Left cardiac atrium (tissue), 4 donors: ENCODE measurements around the gene NOS2. TPM values are rescaled to one million over a fixed set of nuclear protein-coding genes. Genes with fewer than 3 reads are reported as not detected.
"Not testable (repeated sequence)": the region's sequence is repeated elsewhere in the genome, so short reads cannot be mapped to it uniquely, and the experiment has no call there.

Experiments
- ATAC-seq, 2 donors: fragments of 200-7000 bp; cut with Tn5 transposase; one replicate each; pipeline ENCODE4 v1.9.1; 2020; ENCODE audit warnings: mild to moderate bottlenecking in 2 of 2, moderate library complexity in 2 of 2
- DNase-seq: peaks from one replicate; pipeline ENCODE4 v3.0.0-alpha.2; 2020
- intact Hi-C, 2 donors: fragments of 100-400 bp; cut with DNase I; formaldehyde crosslinking; loops; one replicate each; pipeline versions ENCODE4 v1.14.1 to v1.15.1; 2022 to 2023
- total RNA-seq, 2 donors: library from RNA; stranded (reverse); fragmentation: NEBNext Ultra II Directional; extraction: Animal tissue kit (Norgen Biotek cat#: 25700); gene quantifications; one replicate each; pipeline ENCODE4 v1.2.1, GENCODE V29; 2021
- donor health status: DM: no; HTN: yes; CAD: no.
- donor health status: DM: no; HTN: yes; CAD: no; lungs with severe emphysema.
- donor health status: DM: yes; HTN: yes; CAD: no.
- donor health status: Dilated cardiomyopathy.

The NOS2 gene
- total RNA-seq, 2 donors from 2014 or later = 0.05 TPM; not detected in 1

- peak in 1 of 2 donors; percentile 70 for ATAC-seq
These were observed 23.9 kb upstream of the NOS2 start for GRCh38 chr17:27824176-27824715.

GRCh38 chr17:27822108-27822507 lies 21.8 kb upstream of the NOS2 start:
- intact Hi-C loops, ATAC-seq, DNase-seq: not testable (repeated sequence)

More at GRCh38 chr17:27824176-27824715, 23.9 kb upstream of the NOS2 start:
- no peak for DNase-seq
- intact Hi-C loops = no loop called here

- no peak for ATAC-seq
- intact Hi-C loops = no loop called here
These were observed 21.0 kb upstream of the NOS2 start for GRCh38 chr17:27821318-27821717.

GRCh38 chr17:27819145-27819544 lies 18.8 kb upstream of the NOS2 start:
- intact Hi-C loops = no loop called here
- ATAC-seq = no peak
- no peak for DNase-seq

More at GRCh38 chr17:27821318-27821717, 21.0 kb upstream of the NOS2 start:
- no peak for DNase-seq

- DNase-seq (peak; percentile 36), ATAC-seq (peak; percentile 73 to 87)
- intact Hi-C loops = no loop called here
These were observed 18.2 kb upstream of the NOS2 start for GRCh38 chr17:27818401-27819105.

- ATAC-seq = peak in 1 of 2 donors; percentile 75
- intact Hi-C loops = no loop called here
- no peak for DNase-seq
These were observed 17.4 kb upstream of the NOS2 start for GRCh38 chr17:27817731-27818130.

- intact Hi-C loops = no loop called here
- ATAC-seq = no peak
- DNase-seq = no peak
These were observed 16.6 kb upstream of the NOS2 start for GRCh38 chr17:27816946-27817345.

- no peak for ATAC-seq
- intact Hi-C loops = no loop called here
- no peak for DNase-seq
These were observed 11.6 kb upstream of the NOS2 start for GRCh38 chr17:27811961-27812360.

- intact Hi-C loops = no loop called here
- DNase-seq = no peak
- no peak for ATAC-seq
These were observed 10.7 kb upstream of the NOS2 start for GRCh38 chr17:27810902-27811557.

- ATAC-seq (no peak), DNase-seq (no peak)
- intact Hi-C loops = no loop called here
These were observed 10.0 kb upstream of the NOS2 start for GRCh38 chr17:27810211-27810901.

- DNase-seq (no peak), ATAC-seq (no peak)
- intact Hi-C loops = loop anchor here (5.0 to 10.0 kb wide), 3 partner anchors 68 to 443 kb away; no protein-coding TSS in a partner anchor
These were observed 9.2 kb upstream of the NOS2 start for GRCh38 chr17:27809555-27809954.

GRCh38 chr17:27808628-27809027 lies 8.3 kb upstream of the NOS2 start:
- DNase-seq (no peak), ATAC-seq (no peak)
- intact Hi-C loops = loop anchor here (5.0 to 10.0 kb wide), 3 partner anchors 69 to 444 kb away; no protein-coding TSS in a partner anchor

GRCh38 chr17:27807567-27808470 lies 7.5 kb upstream of the NOS2 start:
- intact Hi-C loops = loop anchor here (5.0 to 10.0 kb wide), 3 partner anchors 69 to 444 kb away; no protein-coding TSS in a partner anchor
- no peak for DNase-seq

GRCh38 chr17:27805520-27806146 lies 5.3 kb upstream of the NOS2 start:
- intact Hi-C loops = loop anchor here (1.0 to 10.0 kb wide), 4 partner anchors 72 to 447 kb away; no protein-coding TSS in a partner anchor
- DNase-seq = peak; percentile 83
- peak; percentile 92 to 95 for ATAC-seq

More at GRCh38 chr17:27807567-27808470, 7.5 kb upstream of the NOS2 start:
- ATAC-seq = peak; percentile 56 to 65

- DNase-seq (no peak), ATAC-seq (no peak)
- intact Hi-C loops = loop anchor here in 1 of 2 donors (10.0 kb wide), 1 partner anchor 441 kb away; no protein-coding TSS in a partner anchor
These were observed 3.8 kb upstream of the NOS2 start for GRCh38 chr17:27804113-27804512.

- DNase-seq = no peak
- intact Hi-C loops = loop anchor here in 1 of 2 donors (10.0 kb wide), 1 partner anchor 442 kb away; no protein-coding TSS in a partner anchor
- no peak for ATAC-seq
These were observed 2.8 kb upstream of the NOS2 start for GRCh38 chr17:27802962-27803680.

GRCh38 chr17:27802033-27802432 lies 1.7 kb upstream of the NOS2 start:
- intact Hi-C loops = loop anchor here in 1 of 2 donors (10.0 kb wide), 1 partner anchor 443 kb away; no protein-coding TSS in a partner anchor
- DNase-seq (no peak), ATAC-seq (no peak)
